GM21717 (cell line): ENCODE data around the gene ST6GAL1.

ENCODE experiments used
- ATAC-seq: cut with Tn5 transposase; IDR thresholded peaks from one replicate; pipeline ENCODE4 v1.9.1; 2021; ENCODE audit warnings: mild to moderate bottlenecking, moderate library complexity; ENCODE audit not compliant: unreplicated experiment

The ST6GAL1 gene

GRCh38 chr3:186915806-186916796, 14.2 kb upstream of the ST6GAL1 start:
- no peak for ATAC-seq

GRCh38 chr3:186917512-186918312, 12.6 kb upstream of the ST6GAL1 start:
- ATAC-seq: no peak

- no peak for ATAC-seq
Measured at GRCh38 chr3:186920301-186920700, 10.0 kb upstream of the ST6GAL1 start.

GRCh38 chr3:186920796-186921195, 9.5 kb upstream of the ST6GAL1 start:
- ATAC-seq: no peak

- no peak for ATAC-seq
Measured at GRCh38 chr3:186921578-186921977, 8.7 kb upstream of the ST6GAL1 start.

- ATAC-seq: no peak
Measured at GRCh38 chr3:186922224-186922623, 8.1 kb upstream of the ST6GAL1 start.

DNA sequence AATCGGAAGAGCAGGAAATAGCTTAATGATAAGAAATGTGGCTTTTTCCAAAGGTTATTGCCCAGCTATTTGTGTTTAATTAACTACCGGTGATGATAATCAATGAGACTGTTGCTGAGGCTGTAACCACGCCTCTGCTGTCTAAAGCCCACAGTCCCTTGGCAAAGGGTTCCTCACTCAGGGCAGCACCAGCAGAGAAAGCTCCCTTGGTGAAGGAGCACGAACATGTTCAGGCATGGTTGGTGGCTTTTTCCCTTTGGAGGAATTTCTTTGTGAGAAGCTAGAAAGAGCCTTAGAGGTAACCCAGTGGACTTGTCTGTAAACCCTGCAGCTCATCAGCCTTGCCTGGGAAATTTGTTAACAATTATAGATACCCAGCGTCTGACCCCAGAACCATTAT, 7.5 kb upstream of the ST6GAL1 start:
- ATAC-seq: no peak

- no peak for ATAC-seq
Measured at GRCh38 chr3:186923241-186923640, 7.1 kb upstream of the ST6GAL1 start.

DNA sequence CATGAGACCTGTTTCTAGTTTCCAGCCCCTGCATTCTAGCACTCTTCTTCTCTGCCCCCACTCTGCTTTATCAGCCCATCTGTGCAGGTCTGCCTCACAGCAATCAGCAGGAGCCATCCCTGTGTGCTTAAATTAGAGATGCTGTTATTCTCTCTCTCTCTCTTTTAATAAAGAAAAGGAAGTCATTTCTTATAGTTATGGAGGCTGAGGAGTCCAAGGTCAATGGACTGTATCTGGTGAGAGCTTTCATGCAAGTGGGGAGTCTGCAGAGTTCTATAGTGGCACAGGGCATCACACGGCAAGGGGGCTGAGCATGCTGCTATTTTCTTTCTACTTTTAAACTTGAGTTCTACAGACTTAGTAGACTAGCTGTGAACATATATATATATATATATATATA, 4.5 kb upstream of the ST6GAL1 start:
- no peak for ATAC-seq

GRCh38 chr3:186929186-186929585, 1.1 kb upstream of the ST6GAL1 start:
- ATAC-seq: no peak

DNA sequence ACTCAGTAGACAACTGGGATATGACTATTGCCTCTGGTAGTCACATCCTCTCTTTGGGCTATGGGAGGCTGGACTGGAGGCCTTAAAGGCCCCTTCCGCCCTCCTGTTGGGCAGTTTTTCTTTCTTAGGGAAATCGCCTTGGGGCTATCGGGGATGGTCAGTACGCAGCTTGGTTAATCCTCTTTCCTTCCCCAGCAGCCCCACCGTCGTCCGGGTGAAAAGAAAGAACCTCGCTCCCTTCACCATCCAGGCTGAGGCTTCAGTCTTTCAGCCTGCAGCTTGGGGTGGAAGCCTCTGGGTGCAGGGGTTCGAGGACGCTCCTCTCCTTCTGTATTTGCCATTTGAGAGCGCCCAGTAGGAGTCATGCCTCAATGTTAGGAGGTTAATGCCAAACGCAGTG, 641 bp upstream of the ST6GAL1 start:
- no peak for ATAC-seq

DNA sequence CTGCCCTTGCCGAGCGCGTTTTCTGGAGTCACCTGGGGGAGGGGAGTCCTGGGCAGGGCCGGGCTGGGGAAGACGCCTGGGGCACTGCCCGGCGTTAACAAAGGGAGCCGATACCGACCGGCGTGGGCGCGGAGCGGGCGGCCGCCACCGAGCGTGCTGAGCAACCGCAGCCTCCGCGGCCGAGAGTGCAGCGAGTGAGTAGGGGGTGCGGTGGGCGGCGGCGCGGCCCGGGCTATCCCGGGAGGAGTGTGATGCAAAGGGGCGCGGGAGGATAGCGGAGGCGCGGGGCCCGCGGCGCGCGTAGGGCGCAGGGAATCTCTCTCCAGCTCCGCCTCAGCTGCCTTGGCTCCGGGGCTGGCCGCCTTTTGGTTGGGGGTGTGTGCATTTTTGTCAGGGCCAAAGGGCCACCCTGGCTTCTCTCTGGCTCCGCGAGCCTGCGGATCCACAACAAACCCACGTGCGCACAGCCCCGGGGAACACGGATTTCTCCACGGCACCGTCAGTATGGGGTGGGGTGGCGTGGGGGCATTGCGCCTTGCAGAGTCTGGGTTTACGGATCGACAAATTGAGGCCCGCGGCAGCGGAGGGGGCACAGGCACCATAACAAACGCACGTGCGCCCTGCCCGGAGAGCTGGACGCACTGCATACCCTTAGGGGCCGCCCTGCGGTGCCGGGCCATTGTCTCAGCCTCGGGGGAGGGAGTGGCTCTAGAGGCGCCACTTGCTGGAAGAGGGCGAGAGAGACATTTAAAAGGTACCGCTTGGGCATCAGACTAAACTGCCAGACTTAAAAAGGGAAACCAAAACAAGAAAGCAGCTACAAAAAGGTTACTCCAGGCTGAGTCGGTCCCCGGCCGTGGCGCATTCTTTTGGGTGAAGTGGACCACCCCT, 560 bp downstream of the ST6GAL1 start:
- peak; percentile 80 for ATAC-seq

DNA sequence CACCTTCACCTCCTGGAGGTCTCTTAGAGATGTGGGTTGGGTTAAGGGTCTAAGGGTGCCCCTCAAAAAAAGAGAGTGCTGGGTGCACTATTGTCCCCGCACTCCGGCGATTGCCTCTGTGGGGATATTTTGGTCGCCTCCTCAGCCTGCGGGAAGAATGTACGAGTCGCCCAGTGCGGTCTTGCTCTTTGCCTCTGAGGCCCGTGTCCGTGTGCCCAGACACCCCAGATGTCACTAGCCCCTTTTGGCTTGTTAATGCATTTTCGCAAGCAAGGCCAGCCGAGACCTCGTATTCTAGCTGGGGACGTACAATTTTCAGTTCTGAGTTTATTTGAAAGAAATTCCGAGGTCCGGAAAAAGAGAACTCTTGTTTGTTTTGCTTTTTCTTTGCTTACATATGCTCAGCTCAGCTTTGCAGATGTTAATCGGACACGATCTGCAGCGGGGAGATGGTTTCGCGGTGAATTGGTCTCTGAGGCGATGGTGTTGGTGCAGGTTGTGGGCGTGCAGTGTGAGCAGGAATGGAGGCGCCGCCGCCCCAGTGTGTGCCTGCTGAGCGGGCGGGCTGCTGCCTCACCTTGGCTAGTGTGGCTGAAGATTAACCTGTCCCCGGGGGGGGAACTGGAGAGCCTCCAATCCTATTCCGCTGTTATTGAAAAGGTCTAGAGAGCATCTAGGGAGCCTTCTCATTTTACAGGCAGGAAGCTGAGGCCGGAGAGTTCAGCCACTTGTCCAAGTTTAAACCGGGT, 1.4 kb downstream of the ST6GAL1 start:
- ATAC-seq: peak; percentile 37

DNA sequence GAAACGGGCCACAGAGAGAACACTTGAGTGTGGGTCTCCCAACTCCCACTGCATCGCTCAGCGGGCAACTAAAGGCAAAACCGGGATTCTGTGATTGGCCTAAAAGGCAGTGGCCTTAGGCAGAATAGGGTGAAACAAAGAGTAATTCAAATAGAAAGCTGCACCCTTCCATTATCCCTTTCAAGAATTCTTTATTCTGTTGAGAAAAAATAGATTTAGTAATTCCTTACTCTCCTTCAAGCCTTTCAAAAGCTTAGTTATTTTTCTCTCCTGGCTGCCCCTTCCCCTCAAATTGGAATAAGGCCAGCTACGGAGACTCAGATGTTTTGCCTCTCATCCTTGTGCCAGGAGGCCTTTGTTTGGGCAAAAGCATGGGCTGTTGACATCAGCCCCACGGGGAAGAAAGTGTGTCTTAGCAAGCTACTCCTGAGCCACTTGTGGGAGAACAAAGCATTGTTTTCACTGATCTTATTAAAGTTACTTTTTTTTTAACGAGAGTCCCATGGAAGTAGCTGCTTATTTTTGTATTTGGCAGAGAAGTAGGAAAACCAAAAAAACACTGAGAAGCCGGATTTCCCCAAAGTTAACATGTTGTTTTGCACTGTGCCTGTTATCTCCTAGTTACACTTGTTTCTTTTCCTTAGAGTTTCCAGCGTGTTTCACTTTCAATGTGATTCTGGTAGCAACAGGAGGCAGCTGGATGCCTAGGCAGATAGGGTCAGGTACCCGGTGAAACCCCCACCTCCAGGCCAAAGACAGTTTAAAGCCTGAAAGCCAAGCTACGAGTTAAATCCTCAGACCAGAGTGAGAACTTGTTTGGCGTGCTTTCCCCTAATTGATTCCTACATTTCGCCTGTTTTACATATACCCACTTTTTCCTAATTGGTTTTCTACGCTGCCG, 2.2 kb downstream of the ST6GAL1 start:
- ATAC-seq: no peak

DNA sequence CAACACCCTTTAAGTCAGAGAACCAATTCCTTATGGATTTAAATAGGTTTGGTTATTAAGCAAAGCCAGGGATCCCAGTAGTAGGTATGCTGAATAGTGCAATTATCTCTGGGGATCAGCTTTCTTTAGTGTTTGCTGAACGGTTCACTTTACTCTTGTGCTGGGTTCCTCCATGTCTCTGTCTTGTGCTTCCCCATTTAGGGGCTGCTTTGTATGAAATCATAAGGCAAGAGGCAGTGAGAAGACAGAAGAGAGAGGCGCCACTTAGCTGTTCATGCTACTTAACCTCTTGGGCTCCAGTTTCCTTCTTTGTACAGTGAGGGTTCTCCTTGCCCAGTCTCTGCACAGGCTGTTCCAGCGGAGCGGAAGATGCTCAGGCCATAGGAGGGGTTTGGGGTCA, 3.5 kb downstream of the ST6GAL1 start:
- ATAC-seq: no peak

- no peak for ATAC-seq
Measured at GRCh38 chr3:186935133-186935532, 4.8 kb downstream of the ST6GAL1 start.

DNA sequence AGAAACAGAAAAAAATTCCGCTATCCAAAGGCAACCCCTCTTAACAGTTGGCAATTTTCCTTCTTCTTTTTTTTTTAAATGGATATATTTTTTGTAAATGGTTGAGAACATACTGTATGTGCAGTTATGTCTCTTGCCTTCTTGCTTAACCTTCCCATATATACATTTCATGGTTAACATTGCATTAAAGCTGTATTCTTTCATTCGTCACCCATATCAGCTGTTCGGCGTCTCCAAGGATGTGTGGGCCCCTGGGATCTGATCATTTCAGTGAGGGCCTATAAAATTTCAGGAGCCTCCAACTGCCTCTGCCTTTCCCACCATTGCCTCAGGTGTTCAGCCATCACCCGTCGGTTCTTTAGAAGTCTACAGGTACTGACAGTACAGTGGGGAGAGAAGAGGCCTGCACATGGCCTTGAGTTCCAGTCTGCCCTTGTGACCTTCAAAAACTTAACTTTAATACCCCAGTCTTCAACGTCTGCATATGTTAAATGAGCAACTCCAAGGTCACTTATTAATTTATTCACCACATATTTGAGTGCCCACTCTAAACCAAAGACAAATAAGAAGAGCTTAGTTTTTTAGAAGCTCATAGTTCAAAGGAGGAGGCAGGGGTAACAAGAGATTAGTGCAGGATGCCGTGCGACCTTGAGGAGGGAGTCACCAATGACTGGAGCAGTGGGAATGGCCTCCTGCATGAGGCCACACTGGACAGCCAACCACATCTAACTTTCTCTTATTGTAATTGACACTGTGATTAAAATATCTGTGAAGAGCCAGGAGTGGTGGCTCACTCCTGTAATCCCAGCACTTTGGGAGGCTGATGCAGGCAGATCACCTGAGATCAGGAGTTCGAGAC, 6.9 kb downstream of the ST6GAL1 start:
- ATAC-seq: no peak

GRCh38 chr3:186938716-186939115, 8.4 kb downstream of the ST6GAL1 start:
- ATAC-seq: no peak
